SK-N-SH (cell line): ENCODE results near the gene FAM9C. TPM values are rescaled to one million over a fixed set of nuclear protein-coding genes. Genes with fewer than 3 reads are reported as not detected.
A peak's percentile ranks its signal among the peaks of the same experiment; 100 is the strongest.

Experiments
- CTCF ChIA-PET: fragments of 300-600, 350-600 bp; formaldehyde crosslinking; extraction: SDS; loops from one replicate; lab custom pipeline; 2021; lab: Yijun Ruan, JAX
- POLR2A ChIA-PET: fragments of 350-600 bp; sonication (Branson Sonifier 250); formaldehyde crosslinking; extraction: SDS; loops from one replicate; lab custom pipeline; 2020; ENCODE audit warnings: antibody characterized with exemption, inconsistent platforms; lab: Yijun Ruan, JAX
- DNase-seq: peaks from one replicate; pipeline ENCODE4 v3.0.0; 2012
- H2AFZ ChIP-seq: fragments of 200-600 bp; sonication (generic); 2 replicates; pipeline ENCODE4 v1.8.1; 2016; ENCODE audit warnings: antibody characterized with exemption, mild to moderate bottlenecking, low read depth
- H3F3A ChIP-seq: fragments of 200-600 bp; sonication (generic); replicated peaks from 2 replicates; pipeline ENCODE3; 2016; ENCODE audit warnings: antibody characterized with exemption, mild to moderate bottlenecking; ENCODE audit not compliant: insufficient read depth
- H3K27ac ChIP-seq, 2 experiments: fragments of 200-500 bp in 1 of 2; fragments of 200-600 bp in 1 of 2; sonication (Bioruptor generic) in 1 of 2; sonication (generic), shearing (Covaris generic) in 1 of 2; 2 replicates each; pipeline versions ENCODE4 v1.5.1 to v1.6.1; 2014 to 2016; ENCODE audit warnings: low read depth in 2 of 2, inconsistent platforms in 1 of 2, low read length in 1 of 2, mild to moderate bottlenecking in 1 of 2, mixed read lengths in 1 of 2
- H3K27me3 ChIP-seq: fragments of 200-600 bp; sonication (generic), shearing (Covaris generic); 2 replicates; pipeline ENCODE4 v1.6.1; 2016; ENCODE audit warnings: mixed run types; ENCODE audit not compliant: insufficient read depth
- H3K36me3 ChIP-seq, 2 experiments: fragments of 200-500 bp in 1 of 2; fragments of 200-600 bp in 1 of 2; sonication (Bioruptor generic) in 1 of 2; sonication (generic) in 1 of 2; replicated peaks in 1 of 2; 2 replicates each; pipeline versions ENCODE3 to v1.5.1; 2014 to 2016; ENCODE audit warnings: low read length in 1 of 2, mild to moderate bottlenecking in 1 of 2; ENCODE audit not compliant: insufficient read depth in 2 of 2, control insufficient read depth in 1 of 2
- H3K4me1 ChIP-seq, 2 experiments: fragments of 200-500 bp in 1 of 2; fragments of 200-600 bp in 1 of 2; sonication (Bioruptor generic) in 1 of 2; sonication (generic), shearing (Covaris generic) in 1 of 2; 2 replicates each; pipeline versions ENCODE4 v1.5.1 to v1.6.1; 2014 to 2016; ENCODE audit warnings: low read depth in 1 of 2, low read length in 1 of 2, mixed run types in 1 of 2; ENCODE audit not compliant: insufficient read depth in 2 of 2, control insufficient read depth in 1 of 2
- H3K4me2 ChIP-seq: fragments of 200-600 bp; sonication (generic), shearing (Covaris generic); 2 replicates; pipeline ENCODE4 v1.6.1; 2017; ENCODE audit warnings: mixed run types
- H3K4me3 ChIP-seq, 2 experiments: fragments of 200-500 bp in 1 of 2; fragments of 200-600 bp in 1 of 2; sonication (Bioruptor generic) in 1 of 2; sonication (generic), shearing (Covaris generic) in 1 of 2; 2 replicates each; pipeline versions ENCODE4 v1.5.1 to v1.8.1; 2014 to 2016; ENCODE audit warnings: low read depth in 2 of 2, inconsistent platforms in 1 of 2, low read length in 1 of 2, mild to moderate bottlenecking in 1 of 2, mixed read lengths in 1 of 2, moderate library complexity in 1 of 2
- H3K79me2 ChIP-seq: fragments of 200-600 bp; sonication (generic); 2 replicates; pipeline ENCODE4 v1.8.1; 2017; ENCODE audit warnings: mild to moderate bottlenecking; ENCODE audit not compliant: insufficient read depth
- H3K9ac ChIP-seq: fragments of 200-600 bp; sonication (generic); 2 replicates; pipeline ENCODE4 v1.6.1; 2017; ENCODE audit warnings: mixed run types
- H3K9me2 ChIP-seq: fragments of 200-600 bp; sonication (generic); 2 replicates; pipeline ENCODE4 v1.6.1; 2017; ENCODE audit warnings: mixed run types
- H3K9me3 ChIP-seq: fragments of 200-600 bp; sonication (generic); 2 replicates; pipeline ENCODE4 v1.6.1; 2017; ENCODE audit warnings: mixed run types, mild to moderate bottlenecking, moderate library complexity
- H4K20me1 ChIP-seq: fragments of 200-600 bp; sonication (generic); 2 replicates; pipeline ENCODE4 v1.6.1; 2017; ENCODE audit warnings: mild to moderate bottlenecking, mixed run types; ENCODE audit not compliant: insufficient read depth
- ELF1 ChIP-seq: IDR thresholded peaks from 2 replicates; pipeline ENCODE4 v1.4.0; 2012
- EP300 ChIP-seq, 2 experiments: IDR thresholded peaks; 2 replicates each; pipeline versions ENCODE4 v1.4.0 to v1.6.1; 2012; ENCODE audit warnings: borderline replicate concordance in 1 of 2, low read depth in 1 of 2, low read length in 1 of 2
- FOXJ3 ChIP-seq: sonication (generic); formaldehyde crosslinking; IDR thresholded peaks from 2 replicates; pipeline ENCODE4 v1.5.1; 2020; ENCODE audit warnings: mild to moderate bottlenecking, missing genetic modification reagents
- MEF2A ChIP-seq: IDR thresholded peaks from 2 replicates; pipeline ENCODE4 v1.4.0; 2012; ENCODE audit warnings: low read depth, borderline replicate concordance
- RAD21 ChIP-seq: IDR thresholded peaks from 2 replicates; pipeline ENCODE4 v1.6.1; 2012; ENCODE audit warnings: mild to moderate bottlenecking, low read length
- RCOR1 ChIP-seq: fragments of 150-350 bp; IDR thresholded peaks from 2 replicates; pipeline ENCODE4 v1.6.1; 2017; ENCODE audit warnings: antibody characterized with exemption, low read length
- SMC3 ChIP-seq: IDR thresholded peaks from 2 replicates; pipeline ENCODE4 v1.6.1; 2012; ENCODE audit warnings: low read depth, low read length, improper control_type of control experiment
- TAF1 ChIP-seq: IDR thresholded peaks from 2 replicates; pipeline ENCODE4 v1.6.1; 2012; ENCODE audit warnings: low read depth, mild to moderate bottlenecking, low read length, moderate library complexity, borderline replicate concordance
- WGBS: methylation state at CpG from one replicate; pipeline ENCODE4 v1.1.6; 2017; ENCODE audit warnings: low lambda C conversion rate; 5-methylcytosine and 5-hydroxymethylcytosine counted together
- polyA plus RNA-seq, 3 experiments: library from polyadenylated mRNA; depleted of rRNA; stranded (reverse); fragments of >200 nt; gene quantifications; 2 replicates each; pipeline ENCODE4 v1.2.3, GENCODE V29; 2012
- TF ChIP-seq, protein P1 (sequence below): IDR thresholded peaks from 2 replicates; pipeline ENCODE4 v1.4.0; 2012; ENCODE audit warnings: low read depth, borderline replicate concordance
- TF ChIP-seq, protein P2 (sequence below): fragments of 200-600 bp; sonication (generic); IDR thresholded peaks from 2 replicates; pipeline ENCODE4 v1.6.1; 2017; ENCODE audit warnings: antibody characterized with exemption, mild to moderate bottlenecking, moderate library complexity
- TF ChIP-seq, protein P3 (sequence below): fragments of 150-350 bp; IDR thresholded peaks from 2 replicates; pipeline ENCODE4 v1.6.1; 2016; ENCODE audit warnings: mild to moderate bottlenecking, low read depth, low read length

The FAM9C gene
- polyA plus RNA-seq, 1 of the 3 experiments (the other 2 are of a cell fraction) = 2.6 TPM

DNA sequence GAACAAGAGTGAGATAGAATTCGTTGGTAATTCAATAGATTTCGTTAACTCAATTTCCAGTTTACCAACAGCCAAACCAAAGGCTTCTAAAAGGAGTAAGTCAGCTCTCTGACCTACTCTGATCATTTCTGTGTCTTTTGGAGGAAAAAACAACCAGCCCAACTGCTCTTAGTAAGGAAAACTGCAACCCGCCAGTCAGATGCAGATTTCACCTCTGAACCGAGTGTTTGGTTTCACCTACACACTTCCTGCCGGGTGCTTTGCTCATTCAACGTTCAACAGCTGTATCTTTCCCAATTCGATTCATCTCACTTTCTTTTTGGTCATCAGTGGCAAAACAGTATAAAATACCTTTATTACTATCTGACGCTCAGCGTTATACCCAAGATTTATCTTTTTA is 45.0 kb downstream of the FAM9C start:
- POLR2A ChIA-PET = no interaction called here

DNA sequence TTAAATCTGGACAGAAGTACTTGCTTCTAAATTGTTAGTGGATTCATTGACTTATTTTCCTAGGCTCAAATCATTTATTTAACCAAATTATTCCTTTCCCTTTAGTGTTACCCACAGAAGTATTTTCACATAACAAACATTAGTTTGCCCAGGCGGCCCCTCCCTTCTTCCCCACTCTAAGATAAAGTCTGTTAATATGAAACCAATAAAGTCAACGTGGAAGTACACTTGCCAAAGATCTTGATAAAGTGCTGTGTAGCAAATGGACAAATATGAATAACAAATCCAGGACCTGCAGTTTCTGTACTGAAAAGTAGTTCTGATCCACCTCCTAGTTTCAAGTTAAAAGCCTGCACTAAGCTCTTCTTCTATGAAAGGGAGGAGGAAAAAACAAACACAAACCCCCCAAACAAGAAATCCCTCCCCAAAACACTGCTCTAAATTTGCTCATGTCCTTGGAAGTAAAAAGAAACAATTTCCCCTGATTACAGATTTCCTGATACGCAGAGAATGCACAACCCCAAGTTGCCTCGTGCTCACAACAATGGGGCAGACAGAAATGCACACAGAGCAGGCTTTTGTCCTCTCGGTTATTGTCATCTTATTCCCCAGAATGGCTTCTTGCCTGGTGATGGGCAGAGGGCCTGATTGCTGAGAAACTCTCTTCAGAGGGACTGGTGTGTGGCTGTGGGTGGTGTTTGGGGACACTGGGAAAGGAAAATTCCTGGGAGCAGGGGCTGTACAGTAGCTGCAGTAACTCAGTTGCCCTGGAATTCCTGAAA is 46.3 kb downstream of the FAM9C start:
- POLR2A ChIA-PET = no interaction called here

More for the DNA sequence above, 45.0 kb downstream of the FAM9C start:
- WGBS = 57% methylated on average over 9 of the region's 9 CpGs
- no peak for DNase-seq
- TF ChIP-seq, protein P1, sequence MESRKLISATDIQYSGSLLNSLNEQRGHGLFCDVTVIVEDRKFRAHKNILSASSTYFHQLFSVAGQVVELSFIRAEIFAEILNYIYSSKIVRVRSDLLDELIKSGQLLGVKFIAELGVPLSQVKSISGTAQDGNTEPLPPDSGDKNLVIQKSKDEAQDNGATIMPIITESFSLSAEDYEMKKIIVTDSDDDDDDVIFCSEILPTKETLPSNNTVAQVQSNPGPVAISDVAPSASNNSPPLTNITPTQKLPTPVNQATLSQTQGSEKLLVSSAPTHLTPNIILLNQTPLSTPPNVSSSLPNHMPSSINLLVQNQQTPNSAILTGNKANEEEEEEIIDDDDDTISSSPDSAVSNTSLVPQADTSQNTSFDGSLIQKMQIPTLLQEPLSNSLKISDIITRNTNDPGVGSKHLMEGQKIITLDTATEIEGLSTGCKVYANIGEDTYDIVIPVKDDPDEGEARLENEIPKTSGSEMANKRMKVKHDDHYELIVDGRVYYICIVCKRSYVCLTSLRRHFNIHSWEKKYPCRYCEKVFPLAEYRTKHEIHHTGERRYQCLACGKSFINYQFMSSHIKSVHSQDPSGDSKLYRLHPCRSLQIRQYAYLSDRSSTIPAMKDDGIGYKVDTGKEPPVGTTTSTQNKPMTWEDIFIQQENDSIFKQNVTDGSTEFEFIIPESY = no peak
- TF ChIP-seq RCOR1 = no peak
- peak overlapping the region in 1 of 2 experiments; percentile 34; a peak in 1 of 4 replicates for H3K27ac ChIP-seq
- H3K4me2 ChIP-seq = peak overlapping the region; percentile 2; the same call in 1 of the 2 replicates
- no peaks in the 10 kb centered on the region for H3K9me3 ChIP-seq
- H2AFZ ChIP-seq = no peak overlapping the region
- H3K79me2 ChIP-seq = no peaks in the 10 kb centered on the region
- H3K9me2 ChIP-seq = no peaks in the 10 kb centered on the region
- H4K20me1 ChIP-seq = no peaks in the 10 kb centered on the region
- peaks cover 2 to 7% of the 10 kb centered on the region in 2 experiments; a peak in 1 of 4 replicates for H3K4me1 ChIP-seq
- no peaks in the 10 kb centered on the region for H3K27me3 ChIP-seq
- no peak overlapping the region; a peak in 1 of 4 replicates for H3K4me3 ChIP-seq
- H3F3A ChIP-seq = peaks cover 9% of the 10 kb centered on the region
- H3K9ac ChIP-seq = no peak overlapping the region
- CTCF ChIA-PET = no interaction called here
- H3K36me3 ChIP-seq = no peaks in the 10 kb centered on the region

More for the DNA sequence above, 46.3 kb downstream of the FAM9C start:
- Histone ChIP-seq H3K36me3 (no peaks in the 10 kb centered on the region), H3K9me2 (no peaks in the 10 kb centered on the region), H3K9ac (no peak overlapping the region; the same call in 1 of the 2 replicates), H2AFZ (peak overlapping the region; percentile 77), H3K4me1 (peaks cover 2 to 7% of the 10 kb centered on the region in 2 experiments; a peak in 1 of 4 replicates), H3K79me2 (no peaks in the 10 kb centered on the region), H3K27me3 (no peaks in the 10 kb centered on the region), H3K9me3 (no peaks in the 10 kb centered on the region), H3F3A (peaks cover 16% of the 10 kb centered on the region), H3K27ac (no peak overlapping the region), H3K4me3 (no peak overlapping the region), H4K20me1 (no peaks in the 10 kb centered on the region), H3K4me2 (no peak overlapping the region)
- WGBS = 27% methylated on average over 5 of the region's 5 CpGs
- TF ChIP-seq RAD21 (no peak), EP300 (IDR thresholded peaks at IDR 0.05; ENCODE audit: borderline replicate concordance in 1 of 2, low read depth in 1 of 2, low read length in 1 of 2) (no peak), RCOR1 (no peak), ELF1 (no peak), TAF1 (no peak), FOXJ3 (CRISPR knock-in tag) (no peak), MEF2A (no peak), SMC3 (no peak)
- TF ChIP-seq, protein P2, sequence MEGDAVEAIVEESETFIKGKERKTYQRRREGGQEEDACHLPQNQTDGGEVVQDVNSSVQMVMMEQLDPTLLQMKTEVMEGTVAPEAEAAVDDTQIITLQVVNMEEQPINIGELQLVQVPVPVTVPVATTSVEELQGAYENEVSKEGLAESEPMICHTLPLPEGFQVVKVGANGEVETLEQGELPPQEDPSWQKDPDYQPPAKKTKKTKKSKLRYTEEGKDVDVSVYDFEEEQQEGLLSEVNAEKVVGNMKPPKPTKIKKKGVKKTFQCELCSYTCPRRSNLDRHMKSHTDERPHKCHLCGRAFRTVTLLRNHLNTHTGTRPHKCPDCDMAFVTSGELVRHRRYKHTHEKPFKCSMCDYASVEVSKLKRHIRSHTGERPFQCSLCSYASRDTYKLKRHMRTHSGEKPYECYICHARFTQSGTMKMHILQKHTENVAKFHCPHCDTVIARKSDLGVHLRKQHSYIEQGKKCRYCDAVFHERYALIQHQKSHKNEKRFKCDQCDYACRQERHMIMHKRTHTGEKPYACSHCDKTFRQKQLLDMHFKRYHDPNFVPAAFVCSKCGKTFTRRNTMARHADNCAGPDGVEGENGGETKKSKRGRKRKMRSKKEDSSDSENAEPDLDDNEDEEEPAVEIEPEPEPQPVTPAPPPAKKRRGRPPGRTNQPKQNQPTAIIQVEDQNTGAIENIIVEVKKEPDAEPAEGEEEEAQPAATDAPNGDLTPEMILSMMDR = no peak
- TF ChIP-seq, protein P3, sequence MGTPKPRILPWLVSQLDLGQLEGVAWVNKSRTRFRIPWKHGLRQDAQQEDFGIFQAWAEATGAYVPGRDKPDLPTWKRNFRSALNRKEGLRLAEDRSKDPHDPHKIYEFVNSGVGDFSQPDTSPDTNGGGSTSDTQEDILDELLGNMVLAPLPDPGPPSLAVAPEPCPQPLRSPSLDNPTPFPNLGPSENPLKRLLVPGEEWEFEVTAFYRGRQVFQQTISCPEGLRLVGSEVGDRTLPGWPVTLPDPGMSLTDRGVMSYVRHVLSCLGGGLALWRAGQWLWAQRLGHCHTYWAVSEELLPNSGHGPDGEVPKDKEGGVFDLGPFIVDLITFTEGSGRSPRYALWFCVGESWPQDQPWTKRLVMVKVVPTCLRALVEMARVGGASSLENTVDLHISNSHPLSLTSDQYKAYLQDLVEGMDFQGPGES = no peak
- DNase-seq = no peak
- CTCF ChIA-PET = interaction anchor here (1.3 kb wide), 1 partner anchor 9 kb away, joined by 4 read pairs; no protein-coding TSS in a partner anchor
